H9 (cell line): ENCODE measurements around the gene HLF. TPM values are rescaled to one million over a fixed set of nuclear protein-coding genes. Genes with fewer than 3 reads are reported as not detected.

Experiments
- DNase-seq: peaks from one replicate; pipeline ENCODE4 v3.0.0-alpha.2; 2017
- H2AFZ ChIP-seq: one replicate; pipeline ENCODE4 v1.6.1; 2013; ENCODE audit warnings: mild to moderate bottlenecking, low read length, control low read depth, moderate library complexity
- H2AK5ac ChIP-seq: 2 replicates; pipeline ENCODE4 v1.6.1; 2013; ENCODE audit warnings: low read length, control low read depth, mixed read lengths; ENCODE audit not compliant: insufficient read length
- H2BK120ac ChIP-seq: one replicate; pipeline ENCODE4 v1.6.1; 2013; ENCODE audit warnings: low read depth, mild to moderate bottlenecking, low read length, control low read depth, inconsistent platforms; ENCODE audit not compliant: poor library complexity, severe bottlenecking
- H2BK12ac ChIP-seq: 2 replicates; pipeline ENCODE4 v1.6.1; 2013; ENCODE audit warnings: low read length, control low read depth, mixed read lengths, low read depth; ENCODE audit not compliant: insufficient read length
- H2BK15ac ChIP-seq: 2 replicates; pipeline ENCODE4 v1.6.1; 2013; ENCODE audit warnings: low read depth, low read length, control low read depth
- H2BK20ac ChIP-seq: one replicate; pipeline ENCODE4 v1.6.1; 2013; ENCODE audit warnings: low read depth, mild to moderate bottlenecking, low read length, control low read depth, inconsistent platforms; ENCODE audit not compliant: poor library complexity, severe bottlenecking
- H2BK5ac ChIP-seq: 2 replicates; pipeline ENCODE4 v1.6.1; 2013; ENCODE audit warnings: low read length, control low read depth, mixed read lengths; ENCODE audit not compliant: insufficient read length
- H3K14ac ChIP-seq: 2 replicates; pipeline ENCODE4 v1.6.1; 2013; ENCODE audit warnings: low read length, control low read depth; ENCODE audit not compliant: insufficient read depth
- H3K18ac ChIP-seq: 2 replicates; pipeline ENCODE4 v1.6.1; 2013; ENCODE audit warnings: low read depth, mild to moderate bottlenecking, mixed read lengths, low read length, control low read depth; ENCODE audit not compliant: insufficient read length
- H3K23ac ChIP-seq: 2 replicates; pipeline ENCODE4 v1.6.1; 2013; ENCODE audit warnings: low read length, control low read depth, mixed read lengths, low read depth; ENCODE audit not compliant: insufficient read length
- H3K23me2 ChIP-seq: 2 replicates; pipeline ENCODE4 v1.6.1; 2013; ENCODE audit warnings: low read depth, mild to moderate bottlenecking, mixed read lengths, low read length, control low read depth; ENCODE audit not compliant: insufficient read length, poor library complexity, severe bottlenecking
- H3K27ac ChIP-seq: 2 replicates; pipeline ENCODE4 v1.5.1; 2013; ENCODE audit warnings: low read length, control low read depth, mixed read lengths, low read depth; ENCODE audit not compliant: insufficient read length
- H3K27me3 ChIP-seq: 2 replicates; pipeline ENCODE4 v1.6.1; 2013; ENCODE audit warnings: low read length, control low read depth, inconsistent platforms; ENCODE audit not compliant: insufficient read depth
- H3K4ac ChIP-seq: 2 replicates; pipeline ENCODE4 v1.6.1; 2013; ENCODE audit warnings: low read depth, mild to moderate bottlenecking, control low read depth, inconsistent platforms, low read length, moderate library complexity
- H3K4me1 ChIP-seq: 2 replicates; pipeline ENCODE4 v1.6.1; 2013; ENCODE audit warnings: low read length, control low read depth, inconsistent platforms; ENCODE audit not compliant: insufficient read depth
- H3K4me2 ChIP-seq: 2 replicates; pipeline ENCODE4 v1.6.1; 2013; ENCODE audit warnings: low read length, control low read depth, mixed read lengths; ENCODE audit not compliant: insufficient read length, insufficient read depth
- H3K56ac ChIP-seq: 2 replicates; pipeline ENCODE4 v1.6.1; 2013; ENCODE audit warnings: low read depth, mild to moderate bottlenecking, mixed read lengths, low read length, control low read depth; ENCODE audit not compliant: insufficient read length
- H3K79me1 ChIP-seq: 2 replicates; pipeline ENCODE4 v1.6.1; 2013; ENCODE audit warnings: low read depth, mild to moderate bottlenecking, moderate library complexity, low read length, control low read depth, inconsistent platforms; ENCODE audit not compliant: insufficient read depth, poor library complexity, severe bottlenecking
- H3K79me2 ChIP-seq: 2 replicates; pipeline ENCODE4 v1.6.1; 2013; ENCODE audit warnings: low read length, control low read depth, inconsistent platforms; ENCODE audit not compliant: insufficient read depth
- H3K9ac ChIP-seq: 2 replicates; pipeline ENCODE4 v1.6.1; 2013; ENCODE audit warnings: low read length, control low read depth, mixed read lengths; ENCODE audit not compliant: insufficient read length; ENCODE audit errors: extremely low read depth
- H3K9me3 ChIP-seq: one replicate; pipeline ENCODE4 v1.6.1; 2013; ENCODE audit warnings: low read depth, low read length, inconsistent platforms; ENCODE audit not compliant: control insufficient read depth
- H3T11ph ChIP-seq: one replicate; pipeline ENCODE4 v1.6.1; 2013; ENCODE audit warnings: mild to moderate bottlenecking, low read length, control low read depth, inconsistent platforms
- H4K20me1 ChIP-seq: one replicate; pipeline ENCODE4 v1.6.1; 2013; ENCODE audit not compliant: control insufficient read depth, insufficient read length, insufficient read depth
- H4K5ac ChIP-seq: 2 replicates; pipeline ENCODE4 v1.6.1; 2013; ENCODE audit warnings: low read depth, mild to moderate bottlenecking, mixed read lengths, low read length, control low read depth; ENCODE audit not compliant: insufficient read length
- H4K8ac ChIP-seq: replicated peaks from 2 replicates; pipeline ENCODE4 v1.6.1; 2013; ENCODE audit warnings: low read length, control low read depth, mixed read lengths, low read depth; ENCODE audit not compliant: insufficient read length
- H4K91ac ChIP-seq: 2 replicates; pipeline ENCODE4 v1.6.1; 2013; ENCODE audit warnings: low read depth, mild to moderate bottlenecking, moderate library complexity, mixed read lengths, low read length, control low read depth; ENCODE audit not compliant: insufficient read length
- H3K27ac Mint-ChIP-seq, 3 experiments: 2 replicates in 2 of 3; 3 replicates in 1 of 3; pipeline ENCODE4 v1.8.0; 2020 to 2021; ENCODE audit warnings: mixed read lengths in 3 of 3, mild to moderate bottlenecking in 1 of 3, moderate library complexity in 1 of 3
- H3K27me3 Mint-ChIP-seq: 2 replicates; pipeline ENCODE4 v1.8.0; 2021; ENCODE audit warnings: low read depth, mild to moderate bottlenecking, moderate library complexity, mixed read lengths
- H3K36me3 Mint-ChIP-seq, 3 experiments: 2 replicates in 2 of 3; 3 replicates in 1 of 3; pipeline ENCODE4 v1.8.0; 2020 to 2021; ENCODE audit warnings: low read depth in 3 of 3, mixed read lengths in 3 of 3; ENCODE audit not compliant: insufficient read depth in 1 of 3
- H3K4me1 Mint-ChIP-seq, 2 experiments: 2 replicates each; pipeline ENCODE4 v1.8.0; 2020; ENCODE audit warnings: mixed read lengths in 2 of 2
- H3K4me3 Mint-ChIP-seq, 2 experiments: 2 replicates in 1 of 2; 3 replicates in 1 of 2; pipeline ENCODE4 v1.8.0; 2020 to 2021; ENCODE audit warnings: mild to moderate bottlenecking in 2 of 2, mixed read lengths in 2 of 2, moderate library complexity in 1 of 2
- H3K9me3 Mint-ChIP-seq, 2 experiments: 2 replicates in 1 of 2; 3 replicates in 1 of 2; pipeline ENCODE4 v1.8.0; 2020; ENCODE audit warnings: mild to moderate bottlenecking in 2 of 2, mixed read lengths in 2 of 2, moderate library complexity in 1 of 2
- CTCF ChIP-seq: fragments of 200-600 bp; sonication (generic); conservative IDR thresholded peaks from 3 replicates; pipeline ENCODE4 v1.8.0; 2021; ENCODE audit warnings: antibody characterized with exemption, mild to moderate bottlenecking
- WGBS: extraction: QIAGEN DNeasy Blood & Tissue Kit; methylation state at CpG from one replicate; pipeline ENCODE4 v1.1.7; 2013; ENCODE audit warnings: missing lambda C conversion rate, low lambda C conversion rate, mixed read lengths; ENCODE audit not compliant: insufficient read length; ENCODE audit errors: extremely low coverage; 5-methylcytosine and 5-hydroxymethylcytosine counted together
- total RNA-seq: library from RNA; stranded (reverse); gene quantifications from 2 replicates; pipeline ENCODE4 v1.2.1, GENCODE V29; 2021

HLF gene
- total RNA-seq, 1 experiment from 2014 or later = 0.17 TPM

GRCh38 chr17:55316499-55316898, 51.7 kb downstream of the HLF start:
- Mint-ChIP-seq H3K36me3 (no peaks in the 10 kb centered on the region), H3K27ac (no peak overlapping the region), H3K27me3 (peaks cover 1% of the 10 kb centered on the region), H3K4me1 (no peaks in the 10 kb centered on the region), H3K9me3 (no peaks in the 10 kb centered on the region), H3K4me3 (no peak overlapping the region)
- no peaks in the 10 kb centered on the region for H3K23me2 ChIP-seq
- H3K4me1 ChIP-seq = no peaks in the 10 kb centered on the region
- H2BK15ac ChIP-seq = no peak overlapping the region
- no peak overlapping the region for H2BK5ac ChIP-seq
- H3K79me1 ChIP-seq = no peaks in the 10 kb centered on the region
- H4K5ac ChIP-seq = no peak overlapping the region
- no peak overlapping the region for H2BK20ac ChIP-seq
- no peak overlapping the region for H3K23ac ChIP-seq
- H2AK5ac ChIP-seq = no peak overlapping the region
- no peak overlapping the region for H3K18ac ChIP-seq
- no peaks in the 10 kb centered on the region for H3K79me2 ChIP-seq
- no peak for DNase-seq
- no peak for TF ChIP-seq CTCF
- no peak overlapping the region for H2AFZ ChIP-seq
- H3K27me3 ChIP-seq = no peaks in the 10 kb centered on the region
- no peak overlapping the region for H3K14ac ChIP-seq
- WGBS = no CpG with 5 or more reads among the region's 2 CpGs
- H3K56ac ChIP-seq = no peak overlapping the region
- H4K8ac ChIP-seq = no peak overlapping the region
- H2BK12ac ChIP-seq = no peak overlapping the region
- H3K9me3 ChIP-seq = no peaks in the 10 kb centered on the region
- H3K4me2 ChIP-seq = no peak overlapping the region
- no peak overlapping the region for H3K27ac ChIP-seq
- H3K4ac ChIP-seq = no peak overlapping the region
- H4K20me1 ChIP-seq = no peaks in the 10 kb centered on the region
- H3K9ac ChIP-seq = no peak overlapping the region
- no peak overlapping the region for H2BK120ac ChIP-seq
- H3T11ph ChIP-seq = no peak overlapping the region
- H4K91ac ChIP-seq = no peak overlapping the region
